H4 (cell line): ENCODE measurements around the gene PCDH12. TPM values are rescaled to one million over a fixed set of nuclear protein-coding genes. Genes with fewer than 3 reads are reported as not detected.

Experiments used
- DNase-seq: peaks from one replicate; pipeline ENCODE4 v3.0.0-alpha.2; 2015; ENCODE audit warnings: low spot score
- total RNA-seq: library from RNA; depleted of rRNA; stranded (reverse); fragments of >200 nt; shearing (Covaris generic); gene quantifications from 2 replicates; pipeline ENCODE4 v1.2.3, GENCODE V29; 2014

PCDH12 gene
- total RNA-seq, 1 experiment from 2014 or later, result not detected

DNA sequence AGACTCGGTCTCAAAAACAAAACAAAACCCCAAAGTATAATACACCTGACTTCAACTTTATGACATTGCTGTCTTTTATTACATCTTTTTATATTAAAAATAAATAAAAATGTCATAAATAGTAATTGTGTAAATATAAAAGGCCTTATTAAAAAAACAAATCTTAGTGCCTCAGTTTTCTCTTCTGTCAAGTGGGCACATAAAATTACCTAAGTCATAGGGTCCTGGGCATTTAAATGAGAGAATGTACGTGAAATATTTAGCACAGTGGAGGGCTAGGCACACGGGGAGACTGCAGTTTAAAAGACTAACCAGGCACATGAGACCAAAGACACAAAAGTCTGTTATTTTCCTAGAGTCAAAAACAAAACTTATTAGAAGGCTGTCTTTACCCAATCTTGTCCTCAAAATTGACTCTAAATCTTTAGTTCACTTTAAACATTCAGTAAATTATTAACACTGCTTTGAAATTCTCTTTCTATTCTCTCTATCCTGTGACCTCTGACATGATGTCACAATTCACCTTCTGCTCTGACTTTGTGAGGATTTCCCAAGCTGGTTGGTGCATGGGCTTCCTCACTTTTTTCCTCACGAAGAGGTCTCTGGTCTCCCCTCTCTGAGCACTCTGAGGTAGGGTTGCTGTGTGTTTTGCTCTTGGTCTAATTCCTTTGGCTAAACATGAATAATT lies 8.4 kb upstream of the PCDH12 start:
- no peak for DNase-seq

DNA sequence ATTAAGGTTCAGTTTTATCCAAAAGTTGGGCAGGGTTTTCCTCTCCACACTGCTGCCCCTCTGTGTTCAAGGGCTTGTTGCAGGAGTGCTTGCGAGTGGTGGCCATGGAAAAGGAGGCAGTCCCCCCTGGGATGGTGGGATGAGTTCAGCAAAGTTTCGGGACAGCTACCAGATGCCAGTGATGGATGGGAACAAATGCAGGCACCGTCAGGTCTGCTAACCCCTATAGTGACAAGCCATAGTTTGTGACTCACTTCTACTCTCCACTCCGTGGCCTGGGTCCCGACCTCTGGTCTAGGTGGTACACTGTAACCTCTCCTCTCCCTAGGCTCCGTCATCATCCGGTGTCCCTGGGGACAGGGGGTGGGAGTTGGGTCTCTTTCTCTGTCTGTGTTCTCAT lies 7.1 kb upstream of the PCDH12 start:
- no peak for DNase-seq

DNA sequence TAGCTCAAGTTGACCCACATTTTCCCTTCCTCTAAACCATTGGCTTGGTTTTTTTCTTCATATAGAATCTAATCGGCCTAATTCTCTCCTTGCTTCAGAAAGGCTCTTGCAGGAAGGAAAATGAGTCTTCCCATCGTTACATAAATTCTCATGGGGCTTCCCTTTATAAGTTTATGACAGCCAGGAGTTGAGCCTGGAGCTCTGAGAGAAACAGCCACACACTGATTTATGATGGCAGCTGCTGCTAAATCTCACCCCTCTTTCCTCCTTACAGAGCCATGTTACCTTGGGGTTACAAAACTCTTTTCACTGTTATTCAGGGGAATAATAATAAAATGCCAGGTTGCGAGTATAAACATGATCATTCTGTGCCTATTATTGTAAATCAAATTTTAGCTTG lies 5.7 kb upstream of the PCDH12 start:
- no peak for DNase-seq

DNA sequence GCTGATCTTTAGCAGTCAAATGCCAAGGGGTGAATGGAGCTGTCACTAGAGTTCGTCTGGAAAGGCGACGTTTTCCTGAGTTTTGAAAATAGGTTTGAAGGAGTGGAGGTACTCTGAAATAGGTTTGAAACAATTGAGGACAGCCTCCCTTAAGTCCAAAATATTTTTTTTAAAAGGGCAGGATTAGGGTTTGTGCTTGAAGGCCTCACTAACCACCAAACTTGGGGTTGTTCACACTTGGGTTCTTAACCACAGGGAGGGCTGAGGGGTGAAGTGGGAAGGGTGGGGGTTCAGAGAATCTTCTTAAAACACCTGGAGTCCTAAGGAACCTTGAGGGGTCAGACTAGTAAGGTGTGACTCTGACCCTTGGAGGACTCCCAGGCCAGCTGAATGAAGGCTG lies 3.5 kb upstream of the PCDH12 start:
- DNase-seq, result no peak

DNA sequence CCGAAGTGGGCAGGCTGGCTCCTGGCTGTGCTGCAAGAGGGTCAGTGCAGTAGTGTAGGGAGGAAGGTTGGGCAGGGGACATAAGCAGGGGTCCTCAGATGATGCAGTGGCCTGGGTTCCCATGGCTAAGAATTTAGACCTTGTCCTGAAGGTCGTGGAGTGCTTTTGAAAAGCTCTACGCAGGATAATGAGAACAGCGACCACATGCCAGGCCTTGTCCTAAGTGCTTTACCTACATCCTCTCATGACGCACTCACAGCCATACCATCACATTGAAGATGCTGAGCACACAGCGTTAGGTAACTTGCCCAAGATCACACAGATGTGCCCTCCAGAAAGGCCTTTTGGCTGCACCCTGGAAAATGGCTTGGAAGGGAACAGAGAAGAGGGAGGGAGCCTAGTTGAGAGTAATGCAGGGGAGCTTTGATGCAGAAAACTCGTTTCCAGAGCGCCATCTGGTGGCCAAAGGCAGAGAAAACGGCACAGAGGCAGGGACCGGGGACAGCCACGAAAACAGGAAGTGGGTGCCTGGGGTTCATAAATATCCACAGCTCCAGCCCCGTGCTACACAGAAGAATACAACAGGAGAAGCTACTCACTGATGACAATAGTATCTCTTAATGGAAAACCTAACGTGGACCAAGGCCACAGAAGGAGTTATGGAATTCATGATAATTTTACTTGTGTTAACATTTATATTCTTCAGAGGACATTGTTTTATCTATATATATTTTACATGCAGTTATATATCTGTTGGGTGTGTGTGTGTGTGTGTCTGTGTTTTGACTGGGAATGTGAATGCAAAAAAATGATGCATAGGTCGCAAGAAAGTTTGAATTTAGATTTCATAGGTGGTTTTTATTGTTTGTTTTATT lies 2.7 kb upstream of the PCDH12 start:
- peak; percentile 81 for DNase-seq

DNA sequence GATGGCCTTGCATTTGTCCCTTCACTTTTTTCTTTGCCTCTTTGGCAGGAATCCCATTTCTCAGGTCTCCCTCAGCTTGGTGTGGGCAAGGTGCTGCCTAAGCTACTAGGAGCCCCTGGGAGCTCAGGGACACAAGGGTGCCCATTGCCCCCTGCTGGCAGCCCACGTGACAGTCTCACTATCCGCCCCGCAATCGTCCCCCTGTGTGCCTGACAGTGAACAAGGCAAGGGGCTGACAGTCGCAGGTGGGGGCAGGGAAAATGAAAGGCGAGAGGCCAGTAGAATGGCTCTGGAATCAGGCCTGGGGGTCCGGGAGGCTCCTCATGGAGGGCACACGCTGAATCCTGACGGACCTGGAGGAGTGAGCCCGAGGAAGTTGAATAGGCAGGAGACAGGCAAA lies 2.0 kb upstream of the PCDH12 start:
- DNase-seq, result no peak

DNA sequence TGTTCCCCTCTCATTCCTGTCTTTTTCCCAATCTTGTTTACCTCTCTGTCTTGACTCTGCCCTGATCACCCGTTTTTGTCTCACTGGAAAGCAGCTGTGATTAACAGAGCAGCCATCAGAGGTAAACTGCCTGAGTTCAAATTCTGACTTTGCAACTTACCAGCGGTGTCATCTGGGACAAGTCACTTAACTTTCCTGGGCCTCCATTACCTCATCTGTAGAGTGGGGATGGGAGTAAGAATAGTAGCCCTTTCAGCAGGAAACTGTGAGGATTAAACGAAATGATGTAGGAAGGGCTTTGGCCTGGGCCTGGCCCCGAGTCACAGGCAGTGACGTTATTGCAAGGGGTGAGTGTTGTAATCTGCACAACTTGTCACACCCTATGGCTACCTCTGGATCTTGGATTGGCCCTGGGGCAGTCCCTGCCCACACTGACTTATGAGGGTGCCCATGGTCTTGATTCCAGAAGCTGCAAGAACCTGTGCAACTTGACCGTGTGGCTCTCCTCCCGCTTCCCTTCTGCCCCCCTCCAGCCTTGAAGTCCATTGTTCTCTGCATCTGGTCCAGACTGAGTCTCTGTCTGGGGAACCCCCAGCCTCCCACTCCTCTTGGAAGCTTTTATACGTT lies 657 bp upstream of the PCDH12 start:
- no peak for DNase-seq

DNA sequence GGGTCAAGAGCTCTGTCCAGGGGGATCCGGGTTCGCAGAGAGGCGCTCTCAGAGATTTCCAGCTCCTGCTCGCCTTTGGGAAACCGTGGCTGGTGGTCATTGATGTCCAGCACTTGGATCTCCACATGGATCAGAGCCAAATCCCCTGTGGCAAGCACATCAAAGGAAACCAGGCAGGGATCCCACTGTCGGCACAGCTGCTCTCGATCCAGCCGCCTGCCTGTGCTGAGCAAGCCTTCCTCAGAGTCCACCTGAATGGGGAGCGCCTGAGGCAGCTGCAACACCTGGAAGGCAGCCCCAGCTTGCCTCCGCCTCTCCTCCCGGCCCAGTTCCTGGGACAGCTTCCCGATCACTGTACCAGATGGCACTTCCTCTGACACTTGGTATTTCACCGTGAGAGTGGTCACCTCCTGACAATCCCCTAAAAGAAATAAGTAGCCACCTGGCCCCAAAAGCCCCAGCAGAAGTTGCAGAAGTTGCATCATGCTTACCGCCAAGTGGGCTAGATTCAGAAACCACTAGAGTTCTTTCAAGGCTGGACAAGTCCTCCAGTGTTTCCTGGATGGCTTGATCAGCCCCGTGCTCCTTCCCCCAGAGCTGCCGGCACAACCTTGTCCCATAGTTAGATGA lies 520 bp downstream of the PCDH12 start:
- DNase-seq, result no peak

DNA sequence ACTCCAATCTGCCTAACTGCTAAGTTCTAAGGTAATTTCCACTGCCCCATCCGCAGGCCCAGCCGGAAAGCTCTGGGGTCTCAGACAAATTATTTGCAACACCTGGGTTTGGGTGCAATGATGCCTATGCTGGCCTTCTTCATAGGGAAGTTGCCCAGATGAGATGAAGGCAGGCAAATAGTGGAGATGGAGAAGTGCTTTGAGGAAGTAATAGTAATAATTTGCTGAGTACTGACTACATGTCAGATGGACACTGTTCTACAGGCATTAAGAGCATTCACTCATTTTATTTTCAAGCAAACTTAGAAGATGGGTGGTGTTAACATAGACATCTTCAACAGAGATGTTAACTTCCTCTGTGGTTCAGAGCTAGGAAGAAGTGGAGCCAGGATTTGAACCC lies 3.8 kb downstream of the PCDH12 start:
- no peak for DNase-seq

DNA sequence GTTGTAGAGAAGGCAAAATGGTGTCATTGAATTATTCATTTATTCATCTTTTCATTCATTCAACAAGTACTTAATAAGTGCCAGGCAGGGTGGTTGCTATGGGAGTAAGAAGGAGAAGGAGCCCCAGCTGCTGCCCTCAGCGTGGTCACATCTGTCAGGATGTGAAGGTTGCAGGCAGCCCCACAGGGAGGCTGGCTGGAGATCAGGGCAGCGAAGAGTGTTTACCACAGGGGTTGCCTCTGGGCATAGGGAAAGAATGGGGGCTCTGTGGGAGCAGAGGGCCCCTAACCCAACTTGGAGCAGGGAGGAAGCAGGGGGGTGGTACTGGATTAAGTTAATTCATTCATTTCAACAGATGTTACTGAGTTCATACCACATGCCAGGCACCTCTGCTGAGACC lies 6.0 kb downstream of the PCDH12 start:
- no peak for DNase-seq

DNA sequence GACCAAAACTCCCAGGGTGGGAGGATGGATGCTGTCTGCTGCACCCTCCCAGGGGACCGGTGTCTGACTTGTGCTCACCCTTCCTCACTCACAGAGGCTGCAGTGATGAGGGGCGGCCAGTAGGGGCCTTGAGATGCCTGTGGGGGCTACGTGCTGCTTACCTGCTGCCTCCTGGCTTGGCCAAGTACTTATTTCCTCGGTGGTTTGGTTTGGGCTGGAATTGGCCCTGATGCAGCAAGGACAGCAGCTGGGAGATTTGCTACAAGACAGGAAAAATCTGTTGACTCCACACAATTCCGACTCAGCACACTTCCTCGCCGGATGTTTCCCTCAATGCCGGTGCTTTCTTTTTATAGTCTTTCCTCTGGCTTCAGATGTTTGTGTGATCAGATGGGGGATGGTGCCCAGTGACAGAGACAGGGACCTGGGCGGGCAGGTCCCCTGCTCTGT lies 6.6 kb downstream of the PCDH12 start:
- DNase-seq, result no peak

DNA sequence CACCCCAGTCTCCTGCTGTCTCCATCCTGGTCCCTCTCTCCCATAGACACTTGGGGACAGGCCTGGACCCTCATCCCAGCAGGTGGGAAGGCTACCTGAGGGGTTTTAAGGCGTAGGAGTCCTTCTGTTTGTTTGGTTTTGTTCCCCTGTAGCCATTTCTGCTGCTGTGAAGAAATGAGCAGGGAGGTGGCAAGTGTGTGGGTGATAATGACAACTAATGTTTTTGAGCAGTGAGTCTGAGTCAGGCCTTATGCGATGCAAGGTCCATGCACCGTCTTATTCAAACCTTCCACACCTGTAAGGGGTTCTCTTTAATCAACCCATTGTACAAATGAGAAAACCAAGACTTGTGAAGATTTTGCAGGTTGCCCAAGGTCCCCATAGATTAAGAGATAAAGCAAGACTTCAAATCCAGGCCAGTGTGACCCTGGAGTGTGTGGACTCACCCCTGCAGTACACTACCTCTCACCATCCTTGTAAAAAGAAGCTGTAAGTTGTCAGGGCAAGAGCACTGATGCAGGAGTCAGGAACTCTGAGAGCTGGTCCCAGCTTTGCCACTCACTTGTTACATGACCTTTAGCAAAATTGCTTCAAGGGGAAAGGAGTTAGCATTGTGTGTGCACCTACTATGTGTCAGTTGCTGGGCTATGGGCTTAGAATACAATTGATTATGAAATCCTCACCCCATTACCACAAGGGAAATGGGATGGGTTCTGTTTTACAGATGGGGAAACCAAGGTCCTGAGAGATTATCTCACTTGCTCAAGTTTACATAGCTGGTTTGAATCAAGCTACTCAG lies 7.6 kb downstream of the PCDH12 start:
- no peak for DNase-seq

DNA sequence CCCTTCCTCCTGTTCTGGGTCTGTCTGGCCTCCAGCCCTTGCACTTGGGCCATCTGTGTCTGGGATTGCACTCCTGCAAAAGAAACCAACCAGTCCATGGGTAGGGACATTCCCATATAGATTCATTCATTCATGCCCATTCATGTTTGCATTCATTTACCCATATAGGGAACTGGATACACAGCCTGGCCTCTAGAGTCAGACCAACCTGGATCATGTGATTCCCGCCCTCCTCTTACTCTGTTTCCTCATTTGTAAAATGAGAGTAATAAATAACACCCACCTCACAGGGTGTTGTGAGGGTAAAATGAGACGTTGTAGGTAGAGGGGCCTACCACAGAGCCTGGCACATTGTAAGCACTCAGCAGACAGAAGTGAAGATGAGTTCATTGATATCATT lies 8.5 kb downstream of the PCDH12 start:
- no peak for DNase-seq

DNA sequence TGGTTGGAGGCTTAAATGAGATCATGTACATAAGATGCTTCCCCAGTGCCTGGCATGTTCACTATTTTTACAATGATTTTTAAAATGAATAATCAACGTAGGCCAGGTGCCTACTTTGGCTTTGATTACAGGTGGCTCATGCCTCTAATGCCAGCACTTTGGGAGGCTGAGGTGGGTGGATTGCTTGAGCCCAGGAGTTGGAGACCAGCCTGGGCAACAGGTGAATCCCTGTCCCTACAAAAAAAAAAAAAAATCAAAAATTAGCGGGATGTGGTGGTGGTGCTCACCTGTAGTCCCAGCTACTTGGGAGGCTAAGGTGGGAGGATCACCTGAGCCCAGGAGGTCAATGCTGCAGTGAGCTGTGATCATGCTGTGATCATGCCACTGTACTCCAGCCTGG lies 9.2 kb downstream of the PCDH12 start:
- no peak for DNase-seq

DNA sequence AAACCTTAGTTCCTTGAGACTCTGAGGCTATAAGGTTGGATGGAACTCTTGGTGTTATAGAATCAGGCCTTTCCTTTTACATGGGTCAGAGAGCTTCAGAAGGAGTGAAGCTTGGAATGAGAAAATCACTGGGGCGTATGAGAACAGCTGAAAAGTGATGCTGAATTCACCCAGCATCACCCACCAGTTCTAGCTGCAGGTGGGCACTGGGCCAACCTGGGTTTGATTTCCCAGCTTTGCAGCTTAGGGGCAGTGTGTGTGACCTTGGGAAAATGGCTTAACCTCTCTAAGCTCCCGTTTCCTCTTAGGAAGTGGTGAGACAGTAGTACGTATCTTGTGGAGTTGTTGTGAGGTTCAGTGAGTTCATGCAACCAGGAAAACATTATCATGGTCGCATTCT lies 10.7 kb downstream of the PCDH12 start:
- no peak for DNase-seq

DNA sequence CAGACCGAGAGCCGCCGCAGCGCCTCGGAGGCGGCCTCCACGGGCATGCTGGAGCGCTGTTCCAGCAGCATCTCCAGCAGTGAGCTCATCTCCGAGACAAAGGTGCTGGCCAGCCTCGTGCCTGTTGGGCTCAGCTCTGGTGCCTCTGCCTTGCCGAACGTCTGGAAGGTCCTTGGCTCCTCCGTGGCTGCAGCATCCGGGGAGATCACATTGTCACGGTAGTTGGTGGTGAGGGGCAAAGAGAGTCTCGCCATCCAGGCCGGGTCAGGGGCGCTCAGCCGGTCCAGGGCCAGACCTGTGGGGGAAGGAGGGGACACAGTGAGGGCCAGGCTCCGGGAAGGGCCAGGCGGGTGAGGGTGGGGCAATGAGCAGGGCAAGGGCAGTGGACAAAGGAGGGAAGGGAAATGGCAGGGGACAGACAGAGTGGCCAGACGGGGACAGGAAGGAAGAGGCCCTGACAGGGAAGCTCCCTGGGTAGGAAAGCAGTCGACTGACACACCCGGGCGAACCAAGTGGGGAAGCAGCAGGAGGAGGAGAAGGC lies 12.4 kb downstream of the PCDH12 start:
- DNase-seq, result no peak

DNA sequence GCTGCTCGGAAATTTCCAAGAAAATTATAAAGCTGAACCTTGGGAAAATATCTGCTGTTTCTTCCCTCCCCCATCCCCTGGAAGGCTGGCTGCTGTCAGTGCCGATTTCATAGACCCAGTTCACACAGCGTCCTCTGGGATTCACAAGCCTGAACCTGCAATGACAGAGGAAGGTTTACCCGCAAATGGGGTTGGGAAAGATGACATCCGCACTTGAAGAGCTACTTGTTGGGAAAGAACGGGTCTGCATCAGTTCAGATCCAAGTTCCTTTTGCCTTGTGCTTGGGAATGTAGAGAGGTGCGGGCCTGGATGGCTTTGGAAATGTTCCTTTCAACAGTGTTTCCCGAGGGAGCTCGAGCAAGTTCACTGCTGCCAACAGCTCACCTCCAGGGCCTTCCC lies 13.9 kb downstream of the PCDH12 start:
- no peak for DNase-seq

DNA sequence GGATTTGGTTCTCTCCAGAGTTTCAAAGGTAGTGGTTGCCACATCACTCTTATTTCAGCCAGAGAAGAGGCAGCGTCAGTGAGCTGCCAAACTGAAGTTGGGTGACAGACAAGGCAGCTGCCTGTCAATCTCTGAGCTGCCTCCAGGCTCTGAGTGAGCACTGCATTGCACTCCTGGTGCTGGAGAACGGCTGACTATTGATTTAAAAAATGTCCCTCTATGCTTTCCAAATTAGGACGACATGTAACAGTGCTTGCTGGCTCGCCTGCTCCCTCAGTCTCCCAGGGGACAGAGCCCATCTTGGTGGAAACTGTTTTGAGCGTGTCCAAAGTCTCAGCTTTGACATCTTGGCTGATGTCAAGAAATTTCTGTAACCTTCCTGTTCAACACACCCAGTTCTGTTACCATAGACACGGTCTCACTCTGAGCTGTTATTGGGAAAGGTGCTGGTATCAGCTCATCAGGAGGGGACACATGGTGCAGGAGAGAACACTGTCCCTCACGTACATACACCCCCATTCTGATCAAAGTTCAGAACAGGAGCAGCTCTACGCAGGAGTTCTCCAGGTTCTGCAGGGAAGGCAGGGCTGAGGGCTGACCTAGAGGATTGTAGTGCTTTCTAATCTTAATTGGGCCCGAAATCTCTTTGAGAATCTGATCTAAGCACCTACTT lies 15.7 kb downstream of the PCDH12 start:
- DNase-seq, result no peak

DNA sequence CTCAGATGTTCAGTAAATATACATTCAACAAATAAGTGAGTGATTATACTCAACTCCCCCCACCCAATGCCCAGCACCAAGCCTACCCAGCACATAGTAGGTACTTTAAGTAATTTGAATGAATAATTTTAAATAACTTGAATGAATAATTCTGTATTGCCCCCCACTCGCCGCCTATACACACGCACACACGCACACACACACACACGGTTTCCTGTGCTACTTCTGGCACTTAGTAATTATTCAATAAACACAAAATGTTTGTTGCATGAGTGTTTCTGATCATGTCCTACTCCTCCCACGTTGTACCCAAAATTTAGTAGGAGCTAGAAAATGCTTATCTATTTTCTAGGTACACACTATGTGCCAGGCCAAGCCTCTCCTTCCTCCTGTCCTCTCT lies 16.2 kb downstream of the PCDH12 start:
- DNase-seq, result no peak

DNA sequence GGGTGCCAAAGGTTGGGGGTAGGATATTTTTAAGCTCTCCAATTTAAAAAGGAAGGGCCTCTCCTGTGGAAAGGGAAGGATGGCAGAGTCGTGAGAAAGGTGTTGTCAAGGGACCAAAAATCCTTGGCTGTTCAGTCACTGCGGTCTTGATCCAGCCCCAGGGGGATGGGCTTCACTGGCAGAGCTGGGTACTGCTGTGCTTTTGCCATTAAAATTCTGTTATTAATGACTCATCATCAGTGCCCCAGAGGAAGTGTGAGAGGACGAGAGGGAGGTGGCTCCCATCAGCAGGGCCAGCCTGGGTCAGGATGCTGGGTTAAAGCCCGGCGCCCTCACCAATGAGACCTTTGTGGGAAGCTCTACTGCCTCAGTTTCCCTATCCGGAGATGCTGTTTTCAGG lies 16.7 kb downstream of the PCDH12 start:
- peak; percentile 25 for DNase-seq
